ENCODE measurements around the gene EDC4. TPM values are rescaled to one million over a fixed set of nuclear protein-coding genes. Genes with fewer than 3 reads are reported as not detected.
A peak's percentile ranks its signal among the peaks of the same experiment; 100 is the strongest.

EDC4 gene
- total RNA-seq, 1 donor from 2014 or later: 26.9 TPM

DNA sequence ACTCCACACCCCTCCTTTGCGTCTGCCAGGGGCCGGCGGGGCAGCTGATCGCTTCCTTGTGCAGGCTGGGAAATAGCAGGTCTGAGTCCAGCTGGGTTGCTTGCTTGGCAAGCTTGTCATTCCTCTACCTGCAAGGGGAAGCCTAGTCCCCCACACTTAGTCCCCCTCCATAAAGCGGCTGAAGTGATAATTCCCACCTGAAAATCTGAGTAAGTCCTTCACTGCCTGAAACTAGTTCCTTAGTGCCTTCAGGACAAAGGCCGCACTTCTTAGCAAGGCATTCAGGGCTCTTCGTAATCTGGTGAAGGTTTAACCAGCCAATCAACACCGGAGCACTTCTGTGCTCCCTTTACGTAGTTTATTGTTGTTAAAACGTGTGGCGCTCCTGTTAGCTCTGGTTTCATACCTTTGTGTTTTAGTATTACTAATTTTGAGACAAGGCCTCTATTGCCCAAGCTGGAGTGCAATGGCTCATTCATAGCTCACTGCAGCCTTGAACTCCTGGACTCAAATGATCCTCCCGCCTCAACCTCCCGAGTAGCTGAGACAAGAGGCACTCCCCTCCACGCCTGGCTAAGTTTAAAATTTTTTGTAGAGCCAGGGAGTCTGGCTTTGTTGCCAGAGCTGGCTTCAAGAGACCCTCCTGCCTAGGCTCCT is 21.0 kb downstream of the EDC4 start:
- FAIRE-seq (no peak), DNase-seq (ENCODE audit: low read depth) (no peak)
- H3K27me3 ChIP-seq (ENCODE audit: control insufficient read depth, insufficient read depth, low read length): no peaks in the 10 kb centered on the region
- TF ChIP-seq, protein P1, sequence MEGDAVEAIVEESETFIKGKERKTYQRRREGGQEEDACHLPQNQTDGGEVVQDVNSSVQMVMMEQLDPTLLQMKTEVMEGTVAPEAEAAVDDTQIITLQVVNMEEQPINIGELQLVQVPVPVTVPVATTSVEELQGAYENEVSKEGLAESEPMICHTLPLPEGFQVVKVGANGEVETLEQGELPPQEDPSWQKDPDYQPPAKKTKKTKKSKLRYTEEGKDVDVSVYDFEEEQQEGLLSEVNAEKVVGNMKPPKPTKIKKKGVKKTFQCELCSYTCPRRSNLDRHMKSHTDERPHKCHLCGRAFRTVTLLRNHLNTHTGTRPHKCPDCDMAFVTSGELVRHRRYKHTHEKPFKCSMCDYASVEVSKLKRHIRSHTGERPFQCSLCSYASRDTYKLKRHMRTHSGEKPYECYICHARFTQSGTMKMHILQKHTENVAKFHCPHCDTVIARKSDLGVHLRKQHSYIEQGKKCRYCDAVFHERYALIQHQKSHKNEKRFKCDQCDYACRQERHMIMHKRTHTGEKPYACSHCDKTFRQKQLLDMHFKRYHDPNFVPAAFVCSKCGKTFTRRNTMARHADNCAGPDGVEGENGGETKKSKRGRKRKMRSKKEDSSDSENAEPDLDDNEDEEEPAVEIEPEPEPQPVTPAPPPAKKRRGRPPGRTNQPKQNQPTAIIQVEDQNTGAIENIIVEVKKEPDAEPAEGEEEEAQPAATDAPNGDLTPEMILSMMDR (IDR thresholded peaks at IDR 0.05; ENCODE audit: insufficient read depth, low read length, severe bottlenecking): no peak
- peak overlapping the region; percentile 98 for H3K4me3 ChIP-seq (ENCODE audit: low read depth, low read length)
- peaks cover 2% of the 10 kb centered on the region for H3K36me3 ChIP-seq (ENCODE audit: control insufficient read depth, insufficient read depth, low read length)

DNA sequence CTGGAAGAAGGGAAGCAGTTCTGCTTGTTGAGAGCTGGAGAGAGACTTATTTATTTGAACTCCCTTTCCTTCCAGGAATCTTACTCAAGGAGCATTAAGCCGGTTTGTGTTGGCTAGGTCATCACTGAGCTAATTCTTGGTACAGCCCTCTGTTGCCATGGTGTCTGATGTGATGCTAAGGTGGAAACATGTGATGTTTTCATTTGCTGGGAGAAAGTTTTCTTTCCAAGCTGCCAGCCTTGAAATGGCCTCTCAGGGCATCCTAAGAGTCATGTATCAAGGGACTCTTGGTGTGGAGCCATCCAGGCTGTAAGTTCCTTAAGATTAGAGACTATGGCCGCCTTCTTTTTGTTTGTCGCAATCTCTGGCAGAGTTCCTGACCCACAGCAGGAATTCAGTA is 24.4 kb downstream of the EDC4 start:
- no peak overlapping the region for H3K4me3 ChIP-seq (ENCODE audit: low read depth, low read length)
- TF ChIP-seq, protein P1 (IDR thresholded peaks at IDR 0.05; ENCODE audit: insufficient read depth, low read length, severe bottlenecking): no peak
- H3K27me3 ChIP-seq (ENCODE audit: control insufficient read depth, insufficient read depth, low read length): no peaks in the 10 kb centered on the region
- peaks cover 7% of the 10 kb centered on the region for H3K36me3 ChIP-seq (ENCODE audit: control insufficient read depth, insufficient read depth, low read length)
- no peak for DNase-seq (ENCODE audit: low read depth)
- no peak for FAIRE-seq

DNA sequence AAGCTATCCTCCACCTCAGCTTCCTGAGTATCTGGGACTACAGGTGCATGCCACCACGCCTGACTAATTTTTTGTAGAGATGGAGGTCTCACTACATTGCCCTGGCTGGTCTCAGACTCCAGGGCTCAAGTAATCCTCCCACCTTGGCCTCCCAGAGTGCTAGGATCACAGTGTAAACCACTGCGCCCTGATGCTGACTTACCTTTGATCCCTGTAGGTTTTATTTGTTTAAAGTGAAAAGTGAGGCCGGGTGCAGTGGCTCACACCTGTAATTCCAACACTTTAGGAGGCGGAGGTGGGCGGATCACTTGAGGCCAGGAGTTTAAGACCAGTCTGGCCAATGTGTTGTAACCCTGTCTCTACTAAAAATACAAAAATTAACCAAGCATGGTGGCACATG is 28.9 kb downstream of the EDC4 start:
- Histone ChIP-seq H3K27me3 (ENCODE audit: control insufficient read depth, insufficient read depth, low read length) (no peaks in the 10 kb centered on the region), H3K4me3 (ENCODE audit: low read depth, low read length) (no peak overlapping the region), H3K36me3 (ENCODE audit: control insufficient read depth, insufficient read depth, low read length) (peaks cover 9% of the 10 kb centered on the region)
- TF ChIP-seq, protein P1 (IDR thresholded peaks at IDR 0.05; ENCODE audit: insufficient read depth, low read length, severe bottlenecking): no peak
- DNase-seq (ENCODE audit: low read depth): no peak
- FAIRE-seq: no peak

DNA sequence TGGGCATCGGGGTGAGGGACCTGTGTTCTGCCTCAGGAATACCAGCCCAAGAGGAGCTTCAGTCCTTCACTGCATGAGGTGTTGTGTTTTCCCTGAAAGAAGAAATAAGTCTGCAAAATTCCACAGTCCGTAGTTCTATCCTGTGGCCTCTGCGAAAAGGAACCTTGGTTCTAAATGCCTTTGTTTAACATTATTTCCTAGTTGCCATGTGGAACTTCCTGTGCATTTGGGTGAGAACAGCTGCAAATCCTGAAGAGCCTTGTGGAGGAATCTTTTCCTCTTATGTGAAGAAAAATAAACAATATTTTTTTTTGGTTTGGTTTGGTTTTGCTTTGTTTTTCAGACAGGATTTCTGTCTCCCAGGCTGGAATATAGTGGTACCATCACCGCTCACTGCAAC is 30.0 kb downstream of the EDC4 start:
- TF ChIP-seq, protein P1 (IDR thresholded peaks at IDR 0.05; ENCODE audit: insufficient read depth, low read length, severe bottlenecking): no peak

DNA sequence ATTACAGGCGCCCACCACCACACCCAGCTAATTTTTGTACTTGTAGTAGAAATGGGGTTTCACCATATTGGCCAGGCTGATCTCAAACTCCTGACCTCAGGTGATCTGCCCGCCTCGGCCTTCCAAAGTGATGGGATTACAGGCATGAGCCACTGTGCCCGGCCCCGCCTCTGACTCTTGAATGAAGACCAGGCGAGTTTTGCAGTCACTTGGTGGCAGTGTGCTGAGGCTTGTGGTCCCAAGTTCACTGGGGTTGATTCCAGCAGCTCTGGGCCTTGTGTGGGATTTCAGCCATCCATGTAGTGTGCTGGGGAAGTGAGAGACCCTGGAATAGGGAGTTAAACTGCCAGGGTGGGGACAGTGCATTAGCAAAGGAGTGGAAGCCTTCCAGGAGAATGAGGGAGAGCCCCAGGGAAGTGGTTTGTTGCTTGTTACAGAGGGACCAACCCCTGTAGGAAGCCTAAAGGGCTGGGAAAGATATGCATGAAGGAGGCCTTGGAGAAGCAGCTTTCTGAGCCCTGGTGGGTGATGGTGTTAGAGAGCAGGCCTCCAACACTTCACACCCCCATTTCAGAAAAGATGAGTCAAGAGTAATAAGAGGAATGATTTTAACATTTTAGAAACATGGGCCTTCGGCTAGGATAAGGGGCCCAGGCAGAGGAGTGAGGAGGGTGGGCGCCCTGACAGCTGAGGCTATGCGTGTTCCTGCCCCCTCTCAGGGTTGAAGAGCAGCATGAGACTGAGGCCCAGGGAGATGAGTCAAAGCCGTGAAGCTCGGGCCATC is 34.7 kb downstream of the EDC4 start:
- FAIRE-seq: no peak
- H3K36me3 ChIP-seq (ENCODE audit: control insufficient read depth, insufficient read depth, low read length): peaks cover 18% of the 10 kb centered on the region
- no peak overlapping the region for H3K4me3 ChIP-seq (ENCODE audit: low read depth, low read length)

More for the DNA sequence above, 30.0 kb downstream of the EDC4 start:
- H3K36me3 ChIP-seq (ENCODE audit: control insufficient read depth, insufficient read depth, low read length): peaks cover 11% of the 10 kb centered on the region
- H3K27me3 ChIP-seq (ENCODE audit: control insufficient read depth, insufficient read depth, low read length): no peaks in the 10 kb centered on the region
- DNase-seq (ENCODE audit: low read depth) (no peak), FAIRE-seq (no peak)
- no peak overlapping the region for H3K4me3 ChIP-seq (ENCODE audit: low read depth, low read length)

More for the DNA sequence above, 34.7 kb downstream of the EDC4 start:
- DNase-seq (ENCODE audit: low read depth): no peak
- TF ChIP-seq, protein P1 (IDR thresholded peaks at IDR 0.05; ENCODE audit: insufficient read depth, low read length, severe bottlenecking): no peak
- no peaks in the 10 kb centered on the region for H3K27me3 ChIP-seq (ENCODE audit: control insufficient read depth, insufficient read depth, low read length)

All from bronchial epithelial cell (primary cell).